Stimulated activated CD8-positive, alpha-beta memory T cell treated with anti-CD3 and anti-CD28 coated beads, Interleukin-7, amount 100 ng/mL, for 24 hours (primary cell): ENCODE results near the gene LIMS3.
"Not testable (repeated sequence)": the region's sequence is repeated elsewhere in the genome, so short reads cannot be mapped to it uniquely, and the experiment has no call there.

ENCODE experiments used
- DNase-seq: peaks from one replicate; pipeline ENCODE4 v3.0.0-alpha.2; 2020; ENCODE audit warnings: low read depth

Gene LIMS3

DNA sequence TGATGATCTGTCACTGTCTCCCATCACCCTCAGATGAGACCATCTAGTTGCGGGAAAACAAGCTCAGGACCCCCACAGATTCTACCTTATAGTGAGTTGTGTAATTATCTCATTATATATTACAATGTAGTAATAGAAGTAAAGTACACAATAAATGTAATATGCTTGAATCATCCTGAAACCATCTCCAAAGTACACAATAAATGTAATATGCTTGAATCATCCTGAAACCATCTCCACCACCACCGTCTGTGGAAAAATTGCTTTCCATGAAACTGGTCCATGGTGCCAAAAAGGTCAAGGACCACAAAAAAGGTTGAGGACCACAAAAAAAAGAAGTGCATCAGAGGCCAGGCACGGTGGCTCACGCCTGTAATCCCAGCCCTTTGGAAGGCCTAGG lies 29.3 kb downstream of the LIMS3 start:
- DNase-seq = not testable (repeated sequence)

DNA sequence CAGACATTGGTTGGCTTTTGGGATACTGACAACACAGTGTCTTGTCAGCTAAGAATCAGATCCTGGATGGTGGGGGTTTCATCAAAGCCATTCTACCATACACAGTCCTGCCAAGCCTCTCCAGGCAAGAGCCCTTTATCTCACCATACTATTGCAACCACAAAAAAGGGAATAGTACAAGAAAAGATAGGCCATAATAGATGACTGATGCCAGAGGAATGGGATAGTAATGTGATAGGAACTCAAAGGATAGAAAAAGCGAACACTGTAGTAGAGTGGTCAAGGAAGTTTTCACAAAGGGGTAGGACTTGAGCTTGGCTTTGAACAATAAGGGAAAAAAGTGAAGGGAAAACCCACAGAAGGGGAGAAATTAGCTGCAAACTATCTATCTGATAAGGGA lies 30.7 kb downstream of the LIMS3 start:
- DNase-seq = not testable (repeated sequence)

DNA sequence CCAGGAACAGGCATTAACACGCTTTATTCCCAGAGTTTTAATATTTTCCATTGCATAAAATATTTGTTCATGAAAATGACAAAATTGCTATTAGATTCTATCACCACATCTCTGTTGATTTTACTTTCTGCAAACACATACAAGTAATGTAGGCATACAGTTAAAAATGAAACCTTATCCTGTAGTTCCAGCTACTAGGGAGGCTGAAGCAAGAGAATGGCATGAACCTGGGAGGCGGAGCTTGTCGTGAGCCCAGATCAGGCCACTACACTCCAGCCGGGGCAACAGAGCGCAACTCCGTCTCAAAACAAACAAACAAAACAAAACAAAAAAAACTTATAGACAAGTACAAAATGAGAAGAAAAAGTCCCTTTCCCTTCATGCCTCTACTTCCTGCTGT lies 38.0 kb downstream of the LIMS3 start:
- not testable (repeated sequence) for DNase-seq

DNA sequence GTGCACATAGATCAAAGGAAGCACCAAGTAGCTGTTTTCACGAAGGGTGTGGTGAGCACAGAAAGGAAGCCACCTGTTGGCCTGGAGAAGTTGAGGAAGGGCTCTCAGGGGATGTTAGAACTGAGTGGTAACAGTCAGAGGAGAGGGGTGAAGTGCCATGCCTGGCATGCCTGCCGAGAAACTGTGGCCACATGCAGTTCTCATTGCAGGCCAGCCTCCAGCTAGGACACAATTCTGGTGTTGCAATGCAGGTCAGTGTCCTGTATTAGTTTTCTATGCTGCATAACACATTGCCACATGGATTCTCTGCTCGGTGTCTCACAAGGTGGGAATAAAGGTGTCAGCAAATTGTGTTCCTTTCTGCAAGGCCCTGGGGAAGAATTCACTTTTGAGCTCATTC lies 46.9 kb downstream of the LIMS3 start:
- not testable (repeated sequence) for DNase-seq

GRCh38 chr2:109947262-109947958 lies 48.9 kb downstream of the LIMS3 start:
- DNase-seq = not testable (repeated sequence)

DNA sequence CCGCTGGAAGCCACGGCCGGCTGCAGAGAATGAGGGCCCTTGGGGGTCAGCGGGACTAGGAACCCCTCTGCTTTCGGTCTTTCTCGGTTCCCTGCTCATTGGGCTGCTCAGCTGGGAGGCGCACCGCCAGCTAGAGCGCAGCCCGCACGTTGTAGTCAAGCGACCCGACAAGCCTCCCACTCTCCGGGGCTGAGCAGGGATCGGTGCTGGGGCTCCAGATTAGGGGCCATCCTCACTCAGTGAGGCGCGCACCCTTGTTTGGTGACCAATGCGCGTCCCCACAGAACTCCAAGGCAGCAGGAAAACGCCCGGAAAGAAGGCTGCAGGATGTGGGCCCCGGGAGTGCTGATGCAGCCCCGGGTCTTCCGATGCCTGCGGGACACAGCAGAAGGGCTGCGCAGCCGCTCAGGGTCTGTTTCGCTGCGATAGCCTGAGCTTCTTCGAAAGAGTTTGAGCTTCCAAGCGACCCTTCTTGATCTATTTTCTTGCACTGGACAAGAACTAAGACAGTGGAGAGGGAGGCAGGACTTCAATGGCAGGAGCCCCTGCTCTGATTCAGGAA lies 49.6 kb downstream of the LIMS3 start:
- not testable (repeated sequence) for DNase-seq

- DNase-seq = not testable (repeated sequence)
These were observed 51.8 kb downstream of the LIMS3 start for GRCh38 chr2:109950146-109950843.

GRCh38 chr2:109963942-109964341 lies 65.5 kb downstream of the LIMS3 start:
- not testable (repeated sequence) for DNase-seq

- not testable (repeated sequence) for DNase-seq
These were observed 67.0 kb downstream of the LIMS3 start for GRCh38 chr2:109965482-109965881.

DNA sequence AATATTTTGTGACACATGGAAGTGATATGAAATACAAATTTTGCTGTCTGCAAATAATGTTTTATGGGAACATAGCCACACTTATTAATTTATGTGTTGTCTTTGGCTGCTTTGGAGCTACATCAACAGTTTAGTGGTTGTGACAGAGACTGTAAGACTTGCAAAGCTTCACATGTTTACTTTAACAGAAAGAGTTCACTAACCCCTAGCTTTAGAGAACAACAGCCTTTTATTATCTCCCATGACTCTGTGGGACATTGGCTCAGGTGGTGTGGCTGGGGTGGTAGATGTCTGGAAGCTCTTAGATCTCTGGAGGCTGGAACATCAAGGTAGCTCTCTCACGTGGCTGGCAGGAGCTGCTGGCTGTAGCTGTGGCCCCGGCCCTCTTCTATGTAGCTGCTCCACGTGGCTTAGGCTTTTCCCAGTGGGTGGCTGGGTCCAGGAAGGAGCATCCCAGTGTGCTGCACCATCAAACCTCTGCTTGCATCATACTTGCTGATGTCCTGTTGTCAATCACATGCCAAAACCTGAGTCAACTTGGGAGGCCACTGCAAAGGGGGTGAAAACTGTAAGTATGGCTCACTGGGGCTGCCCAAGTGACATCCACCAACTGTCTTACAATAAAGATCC lies 67.7 kb downstream of the LIMS3 start:
- not testable (repeated sequence) for DNase-seq

- DNase-seq = not testable (repeated sequence)
These were observed 68.4 kb downstream of the LIMS3 start for GRCh38 chr2:109966858-109967257.

- DNase-seq = not testable (repeated sequence)
These were observed 71.4 kb downstream of the LIMS3 start for GRCh38 chr2:109969864-109970263.

DNA sequence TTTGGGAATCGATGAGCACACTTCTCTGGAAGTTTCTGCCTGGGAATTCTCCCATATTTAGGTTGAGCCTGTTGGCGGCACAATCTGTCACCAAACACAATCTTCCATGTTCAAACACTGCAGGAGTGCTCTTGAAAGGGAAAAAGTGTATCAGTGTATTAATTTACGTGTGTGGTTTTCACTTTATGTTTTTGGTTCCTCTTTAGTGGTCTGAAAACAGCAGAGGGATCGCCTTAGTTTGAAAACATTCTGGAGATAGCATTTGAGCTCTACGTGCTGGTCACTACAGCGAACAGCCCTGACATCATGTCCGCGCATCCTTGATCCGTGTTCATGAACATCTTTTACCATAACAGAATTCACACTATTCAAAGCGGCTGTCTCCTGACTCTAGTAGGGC lies 73.2 kb downstream of the LIMS3 start:
- DNase-seq = not testable (repeated sequence)
